ENCODE measurements around the gene HSD11B1.
A peak's percentile ranks its signal among the peaks of the same experiment; 100 is the strongest.

GRCh38 chr1:209659909-209660308, 44.7 kb upstream of the HSD11B1 start:
- TF ChIP-seq POLR2A (IDR thresholded peaks at IDR 0.05; ENCODE audit: extremely low read depth, insufficient read length): no peak
- TF ChIP-seq MAX (IDR thresholded peaks at IDR 0.05; ENCODE audit: low read depth, low read length): peak; percentile 34; the same call in 1 of the 2 replicates
- TF ChIP-seq CTCF (IDR thresholded peaks at IDR 0.05; ENCODE audit: low read depth, low read length): no peak

Data from NB4 (cell line).